ENCODE measurements around the gene OR9A2.
"Not testable (repeated sequence)": the region's sequence is repeated elsewhere in the genome, so short reads cannot be mapped to it uniquely, and the experiment has no call there.

The OR9A2 gene

GRCh38 chr7:143016996-143017395 lies 9.9 kb downstream of the OR9A2 start:
- DNase-seq, result no peak

- no peak for DNase-seq
Measured at GRCh38 chr7:143015926-143016490, 10.9 kb downstream of the OR9A2 start.

- no peak for DNase-seq
Measured at GRCh38 chr7:143015084-143015483, 11.8 kb downstream of the OR9A2 start.

GRCh38 chr7:143013893-143014292 lies 13.0 kb downstream of the OR9A2 start:
- no peak for DNase-seq

GRCh38 chr7:143013473-143013872 lies 13.5 kb downstream of the OR9A2 start:
- no peak for DNase-seq

- no peak for DNase-seq
Measured at GRCh38 chr7:143012409-143012808, 14.5 kb downstream of the OR9A2 start.

GRCh38 chr7:143012001-143012400 lies 14.9 kb downstream of the OR9A2 start:
- no peak for DNase-seq

GRCh38 chr7:143008007-143008901 lies 18.7 kb downstream of the OR9A2 start:
- DNase-seq, result peak; percentile 46

GRCh38 chr7:143005632-143006260 lies 21.2 kb downstream of the OR9A2 start:
- DNase-seq, result no peak

- DNase-seq, result peak; percentile 13
Measured at GRCh38 chr7:143003393-143004051, 23.4 kb downstream of the OR9A2 start.

GRCh38 chr7:143002898-143003297 lies 24.0 kb downstream of the OR9A2 start:
- DNase-seq, result no peak

GRCh38 chr7:143002106-143002505 lies 24.8 kb downstream of the OR9A2 start:
- DNase-seq, result no peak

- no peak for DNase-seq
Measured at GRCh38 chr7:143000648-143001047, 26.3 kb downstream of the OR9A2 start.

- DNase-seq, result no peak
Measured at GRCh38 chr7:142999793-143000192, 27.1 kb downstream of the OR9A2 start.

GRCh38 chr7:142998966-142999365 lies 28.0 kb downstream of the OR9A2 start:
- no peak for DNase-seq

- no peak for DNase-seq
Measured at GRCh38 chr7:142997456-142997989, 29.4 kb downstream of the OR9A2 start.

- no peak for DNase-seq
Measured at GRCh38 chr7:142992427-142992826, 34.5 kb downstream of the OR9A2 start.

GRCh38 chr7:142984297-142984696 lies 42.6 kb downstream of the OR9A2 start:
- no peak for DNase-seq

- no peak for DNase-seq
Measured at GRCh38 chr7:142983825-142984224, 43.1 kb downstream of the OR9A2 start.

- DNase-seq, result not testable (repeated sequence)
Measured at GRCh38 chr7:142978402-142978801, 48.5 kb downstream of the OR9A2 start.
